Stimulated activated CD4-positive, alpha-beta T cell treated with anti-CD3 and anti-CD28 coated beads, Interleukin-12 subunit alpha, Interleukin-12 subunit beta, amount 100 ng/mL, for 4 hours (primary cell): ENCODE measurements around the gene FLRT1.

Source experiments
- DNase-seq: peaks from one replicate; pipeline ENCODE4 v3.0.0-alpha.2; 2020

Gene FLRT1

DNA sequence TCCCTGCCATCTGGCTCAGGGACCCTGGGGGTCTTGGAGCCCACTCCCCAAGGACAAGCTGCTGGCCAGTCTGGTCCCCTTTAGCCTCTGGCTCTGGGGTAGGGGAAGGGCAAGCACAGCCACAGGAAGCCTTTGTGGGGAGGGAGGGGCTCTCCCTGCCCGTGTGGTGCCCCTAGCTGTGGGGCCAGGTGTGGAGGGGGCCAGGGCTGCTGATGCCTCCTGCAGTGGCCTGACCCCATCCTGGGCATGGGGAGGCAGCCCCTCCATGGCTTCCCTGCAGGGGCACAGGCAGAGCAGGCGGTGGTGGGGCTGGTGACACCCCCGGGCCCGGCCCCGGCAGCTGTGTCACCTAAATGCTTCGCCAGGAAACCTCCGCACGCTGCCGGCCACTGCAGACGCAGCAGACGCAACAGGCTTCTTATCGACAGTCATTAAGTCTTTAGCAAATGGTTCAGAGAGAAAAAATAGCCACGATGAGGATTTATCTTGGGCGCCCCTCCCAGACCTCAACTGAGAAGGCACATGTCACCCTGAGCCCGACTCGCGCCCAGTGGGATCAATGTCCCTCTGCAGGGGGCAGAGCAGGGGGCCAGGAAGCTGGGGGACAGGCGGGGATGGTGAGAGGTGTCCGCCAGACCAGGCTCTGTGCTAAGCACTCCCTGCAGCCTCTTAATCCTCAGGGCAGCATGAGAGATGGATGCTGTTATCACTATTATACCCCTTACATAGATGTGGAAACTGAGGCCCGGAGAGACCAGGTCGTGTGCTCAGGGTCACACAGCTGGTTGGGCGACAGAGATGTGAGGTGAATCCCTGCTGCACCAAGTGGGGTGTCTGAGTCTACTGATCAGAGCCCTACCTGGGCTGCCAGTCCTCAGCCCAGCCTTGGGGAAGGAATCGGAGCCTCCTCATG lies 33.9 kb downstream of the FLRT1 start:
- no peak for DNase-seq

DNA sequence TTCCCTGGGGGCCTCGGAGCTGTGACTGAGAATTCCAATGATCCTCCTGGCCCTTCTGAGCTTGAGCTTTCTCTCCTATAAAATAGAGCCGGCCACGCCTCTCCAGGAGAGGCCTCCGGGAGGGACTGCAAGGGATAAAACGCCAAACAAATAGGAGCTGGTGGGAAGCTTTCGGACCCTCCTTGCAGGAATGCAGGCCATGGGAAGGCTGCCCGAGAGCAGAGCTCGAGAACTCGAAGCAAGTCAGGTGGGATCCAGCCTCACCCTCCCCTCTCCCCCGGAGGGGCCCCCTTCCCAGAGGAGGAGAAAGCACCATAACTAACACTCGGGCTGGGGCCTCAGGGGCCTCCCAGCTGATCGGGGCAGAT lies 34.6 kb downstream of the FLRT1 start:
- DNase-seq: no peak

DNA sequence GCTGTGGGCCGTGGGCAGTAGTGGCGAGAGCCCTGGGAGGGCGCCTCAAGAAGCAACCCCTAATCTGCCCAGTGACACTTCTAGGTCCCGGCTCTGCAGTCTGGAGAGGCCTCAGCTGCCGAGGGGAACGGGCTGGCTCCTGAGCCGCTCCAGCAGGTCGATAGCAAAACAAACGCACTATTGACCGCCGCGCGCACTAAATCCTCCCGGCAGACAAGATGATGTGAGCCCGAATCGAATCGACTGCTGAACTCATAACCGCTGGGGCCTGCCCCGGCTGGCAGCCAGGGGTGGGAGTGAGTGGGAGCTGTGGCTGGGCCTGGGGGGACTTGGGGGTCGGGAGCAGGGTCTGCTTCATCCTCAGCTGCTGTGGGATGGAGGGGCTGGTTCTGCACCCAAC lies 36.1 kb downstream of the FLRT1 start:
- no peak for DNase-seq

DNA sequence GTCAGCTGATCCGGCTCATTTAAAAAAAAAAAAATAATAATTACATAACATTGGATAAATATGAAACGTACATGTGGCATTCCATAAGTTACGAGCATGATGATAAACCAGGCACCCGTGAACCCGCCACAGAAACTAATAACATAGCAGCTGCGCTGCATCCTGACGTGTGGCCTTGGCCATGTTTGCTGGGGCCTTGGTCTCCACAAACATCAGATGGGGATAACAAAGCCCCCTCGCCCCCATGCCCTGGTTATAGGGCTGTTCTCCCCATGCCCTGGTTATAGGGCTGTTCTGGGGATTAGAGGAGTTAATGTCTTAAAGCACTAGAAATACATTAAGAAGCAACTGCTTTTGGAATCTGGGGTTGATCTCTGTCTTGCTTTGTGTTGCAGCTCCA lies 36.7 kb downstream of the FLRT1 start:
- DNase-seq: no peak

DNA sequence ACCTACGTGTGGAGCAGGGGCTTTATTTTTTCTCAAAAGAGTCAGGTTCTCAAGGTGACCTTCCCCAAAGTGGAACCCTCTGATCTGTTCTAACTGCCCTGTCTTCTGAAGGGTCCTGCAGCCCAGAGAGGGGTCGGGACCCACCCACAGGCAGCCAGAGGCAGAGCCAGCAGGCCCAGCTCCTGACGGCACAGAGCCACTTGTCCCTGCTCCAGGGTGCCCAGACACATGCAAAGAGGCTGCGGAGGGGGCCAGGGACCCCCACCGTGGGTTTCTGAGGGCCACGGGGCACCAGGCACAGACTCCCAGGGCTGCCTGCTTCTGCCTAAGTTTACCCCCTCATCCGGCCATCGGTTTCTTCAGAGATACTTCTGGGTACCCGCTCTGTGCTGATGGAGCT lies 37.1 kb downstream of the FLRT1 start:
- DNase-seq: no peak

DNA sequence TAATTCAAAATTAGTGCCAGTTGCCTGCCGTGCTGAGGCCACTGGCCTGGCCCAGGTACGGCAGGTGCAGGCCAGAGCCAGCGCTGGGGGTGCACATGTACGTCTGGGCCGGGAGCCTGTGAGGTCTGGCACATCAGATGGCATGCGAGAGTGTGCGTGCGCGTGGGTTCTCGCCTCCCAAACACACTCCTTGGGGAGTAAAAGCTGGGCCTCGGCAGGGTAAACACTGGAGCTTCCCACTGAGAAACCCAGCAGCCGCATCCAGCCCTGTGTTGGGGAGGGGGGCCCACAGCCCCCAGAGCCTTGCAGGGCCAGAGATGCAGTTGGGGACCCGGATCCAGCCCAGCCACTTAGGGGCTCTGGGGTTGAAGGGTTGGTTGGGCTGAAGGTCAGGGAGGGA lies 37.8 kb downstream of the FLRT1 start:
- no peak for DNase-seq

DNA sequence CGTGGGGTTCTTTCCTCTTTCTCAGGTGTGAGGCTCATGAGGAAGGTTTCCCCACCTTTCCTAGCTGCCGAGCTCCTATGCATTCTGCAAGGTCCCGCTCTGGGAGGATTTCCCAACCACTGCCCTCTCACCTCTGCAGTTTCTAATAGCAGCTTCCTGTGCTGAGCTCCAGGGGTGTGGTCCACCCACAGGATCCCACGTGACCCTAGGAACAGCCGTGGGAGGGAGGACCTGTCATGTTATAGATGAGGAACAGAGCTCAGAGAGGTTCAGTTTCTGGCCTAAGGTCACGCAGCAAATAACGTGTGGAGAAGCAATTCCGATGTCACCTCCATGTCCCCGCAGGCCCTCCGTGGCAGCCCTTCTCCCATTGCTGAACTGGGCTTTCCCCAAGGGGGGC lies 38.5 kb downstream of the FLRT1 start:
- no peak for DNase-seq

DNA sequence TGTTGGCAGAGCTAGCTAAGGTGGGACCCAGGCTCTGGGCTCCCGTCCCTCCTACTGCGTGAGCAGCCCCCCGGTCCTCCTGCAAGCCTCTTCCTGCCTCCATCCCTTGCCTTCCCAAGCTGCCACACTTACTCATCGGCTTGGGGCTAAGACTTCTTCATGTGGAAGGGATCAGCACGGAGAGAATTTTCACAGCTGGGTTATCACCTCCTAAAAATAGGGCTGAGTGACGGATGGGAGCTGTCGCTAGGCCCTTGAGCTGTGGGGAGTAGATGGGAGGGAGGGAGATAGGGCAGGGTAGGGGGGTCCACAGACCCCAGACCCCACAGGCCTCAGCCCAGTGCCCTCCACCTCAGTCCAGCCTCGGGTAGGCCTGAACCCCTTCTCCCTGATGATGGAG lies 41.0 kb downstream of the FLRT1 start:
- DNase-seq: no peak

DNA sequence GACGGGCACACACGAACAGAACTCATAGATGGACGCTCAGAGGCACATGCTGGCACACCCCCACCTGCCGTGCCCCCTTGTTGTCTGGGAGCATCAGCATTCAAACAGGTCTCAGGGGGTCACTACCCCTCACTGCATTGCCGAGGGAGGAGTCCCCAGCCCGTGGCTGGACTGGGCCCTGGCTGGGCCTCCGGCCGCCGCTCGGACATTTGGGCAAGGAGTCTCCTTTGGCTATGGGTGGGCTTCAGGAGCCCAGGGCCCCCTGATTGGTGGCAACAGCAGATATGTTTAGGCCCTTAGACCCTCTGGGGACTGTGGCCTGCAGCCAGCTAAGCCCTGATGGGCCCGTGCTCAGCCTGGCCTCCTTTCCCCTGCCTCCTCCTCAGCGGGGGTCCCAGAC lies 41.9 kb downstream of the FLRT1 start:
- DNase-seq: no peak

DNA sequence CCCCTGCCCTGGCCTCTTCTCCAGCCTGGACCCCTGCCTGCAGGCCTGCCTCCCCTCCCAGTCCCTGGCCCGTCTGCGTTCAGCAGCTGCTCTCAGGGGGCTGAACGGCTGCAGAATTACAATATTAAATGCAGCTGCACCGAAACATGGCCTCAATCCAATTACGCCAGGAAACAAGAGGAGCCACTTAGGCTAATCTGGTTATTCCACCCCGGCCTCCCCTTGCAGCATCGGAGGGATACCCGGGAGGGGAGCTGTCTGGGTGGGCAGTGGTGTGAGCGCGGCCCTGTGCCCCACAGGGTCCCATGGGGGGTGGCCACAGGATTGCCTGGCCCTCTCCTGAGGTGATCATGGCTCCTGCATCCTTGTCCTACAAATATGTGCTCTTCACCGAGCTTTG lies 42.6 kb downstream of the FLRT1 start:
- no peak for DNase-seq

DNA sequence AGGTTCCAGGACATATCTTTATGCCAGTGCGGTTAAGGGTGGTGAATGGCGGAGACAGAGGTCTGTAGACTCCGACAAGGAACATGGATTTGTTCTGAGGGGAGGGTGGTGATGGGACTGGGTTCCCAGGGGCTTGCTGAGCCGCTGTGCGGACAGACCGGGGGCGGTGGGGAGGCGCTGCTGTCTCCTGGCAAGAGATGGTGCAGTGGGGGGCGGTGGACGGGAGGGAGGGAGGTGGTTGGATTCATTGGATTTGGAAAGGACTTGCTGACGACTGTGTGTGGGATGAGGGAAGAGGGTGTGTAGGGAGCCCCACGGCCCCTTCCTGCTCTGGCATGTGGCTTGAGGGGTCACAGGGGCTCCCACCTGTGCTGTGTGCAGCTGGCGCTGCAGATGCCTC lies 43.2 kb downstream of the FLRT1 start:
- no peak for DNase-seq

DNA sequence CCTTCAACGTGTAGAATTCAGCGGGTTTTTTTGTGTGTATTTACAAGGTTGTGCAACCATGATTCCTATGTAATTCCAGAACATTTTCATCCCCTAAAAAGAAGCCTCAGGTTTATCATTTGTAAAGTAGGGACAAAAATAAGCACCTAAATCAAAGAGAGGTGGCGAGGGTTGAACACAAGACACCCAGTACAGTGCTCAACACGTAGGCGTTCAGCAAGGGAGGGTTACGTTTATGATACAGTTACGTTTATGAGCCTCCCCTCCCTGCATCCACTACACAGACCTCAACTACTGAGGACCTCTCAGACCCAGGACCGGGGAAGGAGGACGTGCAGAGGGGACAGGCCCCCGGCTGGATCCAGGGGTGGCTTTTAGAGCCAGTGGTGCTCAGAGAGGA lies 44.7 kb downstream of the FLRT1 start:
- DNase-seq: no peak

DNA sequence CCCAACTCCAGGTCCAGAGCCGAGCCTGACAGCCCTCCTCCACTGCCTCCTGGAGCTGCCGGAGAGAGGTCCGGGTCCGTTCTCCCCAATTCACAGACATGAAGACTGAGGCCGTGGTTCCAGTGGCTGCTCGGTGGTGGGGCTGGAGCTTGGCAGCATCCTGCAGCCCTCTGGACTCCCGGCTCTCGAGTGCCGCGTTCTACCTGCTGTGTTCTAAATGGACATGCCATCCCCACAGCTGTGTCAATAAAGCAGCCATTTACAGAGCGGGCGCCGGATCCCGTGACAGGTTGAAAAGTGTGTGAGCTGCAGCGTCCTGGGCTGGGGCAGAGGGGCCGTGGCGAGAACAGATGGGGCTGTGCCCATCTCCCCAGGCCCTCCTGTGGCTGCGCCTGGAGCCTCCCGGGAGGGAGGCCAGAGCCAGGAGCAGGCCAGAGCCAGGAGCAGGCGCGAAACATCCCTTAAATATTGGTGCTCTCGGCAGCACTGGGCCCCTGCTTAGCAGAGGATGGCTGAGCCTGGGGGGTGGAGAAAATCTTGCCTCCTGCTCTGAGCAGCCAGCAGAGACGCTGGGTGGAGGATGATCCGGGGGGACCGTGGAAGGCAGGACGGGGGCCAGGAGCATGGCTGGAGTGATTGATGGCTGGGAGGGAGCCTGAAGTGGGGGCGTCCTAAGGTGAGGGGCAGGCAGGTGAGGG lies 46.2 kb downstream of the FLRT1 start:
- no peak for DNase-seq

DNA sequence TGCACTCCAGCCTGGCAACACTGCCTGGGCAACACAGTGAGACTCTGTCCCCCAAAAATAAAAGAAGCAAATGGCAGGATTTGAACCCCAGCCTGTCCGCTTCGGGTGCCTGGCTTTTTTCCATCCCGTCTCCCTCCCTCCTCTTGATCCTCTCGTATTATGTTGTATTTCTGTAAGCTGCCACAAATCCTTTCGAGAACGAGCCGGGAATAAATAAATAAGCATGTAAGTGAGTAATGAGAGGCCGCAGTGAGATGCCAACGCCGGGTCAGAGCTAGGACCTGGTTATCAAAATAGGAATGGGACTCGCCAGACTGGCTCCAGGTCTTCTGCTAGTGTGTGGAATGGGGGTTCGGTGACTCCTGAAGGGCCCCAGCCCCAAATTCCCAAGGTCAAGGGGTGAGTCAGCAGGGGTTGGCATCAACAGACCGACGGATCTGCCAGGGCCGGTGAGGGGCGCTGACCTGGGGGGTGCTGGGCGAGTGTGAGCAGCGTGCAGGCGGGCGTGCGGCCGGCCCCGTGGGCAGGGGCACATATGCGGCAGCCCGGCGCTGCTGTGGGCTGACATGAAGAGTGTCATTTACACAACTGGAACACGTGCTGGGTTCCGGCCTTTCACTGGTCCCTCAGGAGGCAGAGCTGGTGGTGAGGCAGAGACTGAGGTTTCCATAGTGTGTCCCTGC lies 47.8 kb downstream of the FLRT1 start:
- DNase-seq: no peak

DNA sequence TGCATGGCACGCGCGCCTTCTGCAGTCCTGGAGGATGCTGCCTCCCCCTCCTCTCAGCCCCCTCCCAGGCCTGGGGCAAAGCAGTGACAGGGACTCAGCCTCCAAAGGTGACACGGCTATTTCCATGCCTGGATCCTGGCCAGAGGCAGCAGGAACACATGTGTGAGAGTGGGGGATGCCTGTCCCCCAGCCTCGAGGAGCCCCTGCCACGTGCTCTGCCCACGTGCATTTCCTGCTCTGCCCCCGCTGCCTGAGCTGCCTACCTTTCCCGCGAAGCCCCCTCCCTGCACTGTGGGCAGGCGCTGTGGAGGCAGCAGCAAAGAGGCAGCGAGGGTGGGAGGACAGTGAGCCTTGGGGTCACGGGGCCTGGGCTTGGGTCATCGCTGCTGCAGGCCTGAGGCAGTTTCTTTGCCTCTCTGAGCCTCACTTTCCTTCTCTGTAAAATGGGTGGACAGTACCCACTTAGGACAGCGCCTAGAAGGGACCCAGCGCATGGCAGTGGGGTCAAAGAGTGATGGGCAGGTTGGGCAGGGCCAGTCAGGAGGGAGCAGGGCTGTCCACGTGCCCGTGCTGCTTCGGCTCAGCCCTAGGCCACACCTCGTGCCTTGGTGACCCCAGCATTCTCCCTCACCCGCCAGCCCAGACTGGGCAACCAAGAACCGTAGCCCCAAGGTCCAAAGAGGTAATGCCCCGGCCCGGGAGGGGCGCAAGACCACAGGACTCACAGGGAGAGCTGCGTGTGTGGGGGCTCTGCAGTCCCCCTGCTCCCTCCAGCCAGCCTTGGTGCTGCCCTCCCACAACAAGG lies 48.6 kb downstream of the FLRT1 start:
- DNase-seq: no peak

DNA sequence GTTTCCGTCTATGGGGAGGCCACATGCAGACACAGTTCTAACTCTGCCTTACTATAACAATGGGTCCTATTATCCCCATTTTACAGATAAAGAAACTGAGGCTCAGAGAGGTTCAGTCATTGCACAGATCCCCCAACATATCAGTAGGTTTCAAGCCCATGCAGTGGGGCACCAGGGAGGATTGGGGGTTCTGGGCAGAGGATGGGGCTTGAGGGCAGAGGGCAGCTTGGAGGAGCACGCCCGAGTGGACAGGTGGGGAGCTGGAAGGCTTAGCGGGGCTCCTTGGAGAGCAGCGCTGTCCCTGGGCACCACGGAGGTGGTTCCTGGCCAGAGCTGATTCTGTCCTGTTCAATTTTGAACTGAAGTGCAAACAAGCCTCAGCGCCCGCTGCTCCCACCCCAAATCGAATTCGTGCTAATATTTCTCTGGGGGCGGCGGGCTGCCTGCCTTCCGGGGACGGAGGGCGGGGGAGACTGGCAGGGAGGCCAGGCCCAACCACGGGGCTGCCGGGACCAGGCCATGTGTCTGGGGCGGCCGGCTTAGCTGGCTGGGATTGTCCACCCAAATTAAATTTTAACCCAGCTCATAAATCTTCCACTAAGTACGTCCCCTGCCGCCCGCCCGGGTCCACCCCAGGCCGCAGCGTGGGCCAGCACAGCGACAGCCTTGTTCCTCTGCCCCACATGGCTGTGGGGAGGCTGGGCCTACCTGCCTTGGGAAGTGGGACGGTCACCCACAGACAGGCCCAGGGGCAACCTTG lies 49.4 kb downstream of the FLRT1 start:
- no peak for DNase-seq
